ENCODE measurements around the gene KIF26A. TPM values are rescaled to one million over a fixed set of nuclear protein-coding genes. Genes with fewer than 3 reads are reported as not detected.

The KIF26A gene
- total RNA-seq, 1 donor from 2014 or later: 13.0 TPM

DNA sequence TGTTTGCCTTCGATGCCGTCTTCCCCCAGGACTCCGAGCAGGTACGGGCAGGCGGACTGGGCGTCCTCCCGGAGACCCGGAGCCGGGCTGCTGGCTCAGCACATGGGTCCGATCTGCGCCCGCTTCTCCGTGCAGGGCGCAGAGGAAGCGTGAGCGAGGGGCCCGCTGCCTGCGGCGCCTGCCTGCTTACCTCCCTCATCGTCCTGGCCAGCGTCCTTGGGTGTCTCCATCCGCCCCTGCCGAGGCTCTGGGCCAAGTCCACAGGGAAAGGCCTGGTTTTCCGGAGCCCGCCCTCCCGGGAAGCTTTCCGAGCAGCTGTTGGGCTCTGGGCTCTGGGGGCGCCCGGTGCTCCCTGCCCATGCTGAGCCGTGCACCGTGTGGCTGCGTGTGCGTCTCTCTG, 33.5 kb downstream of the KIF26A start:
- no peak for FAIRE-seq

DNA sequence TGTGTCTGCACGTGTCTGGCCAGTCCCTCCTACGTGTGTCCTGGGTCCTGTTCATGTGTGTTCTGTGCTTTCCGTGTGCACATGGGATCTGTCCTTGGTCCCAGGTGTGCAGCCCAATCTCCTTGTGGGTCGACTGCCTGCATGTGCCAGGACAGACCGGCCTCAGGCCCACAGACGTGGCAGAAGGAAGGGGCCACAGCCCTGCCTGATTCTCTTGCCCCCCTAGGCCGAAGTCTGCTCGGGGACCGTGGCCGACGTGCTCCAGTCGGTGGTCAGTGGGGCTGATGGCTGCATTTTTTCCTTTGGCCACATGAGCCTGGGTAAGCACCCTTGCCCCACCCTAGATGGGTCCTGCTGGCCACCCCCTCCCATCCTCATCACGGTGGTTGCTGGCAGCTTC, 34.0 kb downstream of the KIF26A start:
- FAIRE-seq (no peak), DNase-seq (ENCODE audit: low spot score in 2 of 2) (no peak)

More for the DNA sequence above, 33.5 kb downstream of the KIF26A start:
- no peak for DNase-seq (ENCODE audit: low spot score in 2 of 2)

- DNase-seq (ENCODE audit: low spot score in 2 of 2) (no peak), FAIRE-seq (no peak)
Observed at GRCh38 chr14:104172880-104173279, 34.5 kb downstream of the KIF26A start.

GRCh38 chr14:104174051-104174450, 35.7 kb downstream of the KIF26A start:
- no peak for DNase-seq (ENCODE audit: low spot score in 2 of 2)
- no peak for FAIRE-seq

DNA sequence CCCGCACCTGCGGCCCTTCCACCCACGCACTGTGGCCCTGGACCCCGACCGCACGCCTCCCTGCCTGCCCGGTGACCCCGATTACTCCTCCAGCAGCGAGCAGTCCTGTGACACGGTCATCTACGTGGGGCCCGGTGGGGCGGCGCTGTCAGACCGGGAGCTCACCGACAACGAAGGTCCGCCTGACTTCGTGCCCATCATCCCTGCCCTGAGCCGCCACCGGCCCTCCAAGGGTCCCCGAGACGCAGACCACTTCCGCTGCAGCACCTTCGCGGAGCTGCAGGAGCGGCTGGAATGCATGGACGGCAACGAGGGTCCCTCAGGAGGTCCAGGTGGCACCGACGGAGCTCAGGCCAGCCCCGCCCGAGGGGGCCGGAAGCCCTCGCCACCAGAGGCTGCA, 36.7 kb downstream of the KIF26A start:
- DNase-seq (ENCODE audit: low spot score in 2 of 2) (no peak), FAIRE-seq (no peak)

- DNase-seq (ENCODE audit: low spot score in 2 of 2) (no peak), FAIRE-seq (no peak)
Observed at GRCh38 chr14:104175811-104176210, 37.4 kb downstream of the KIF26A start.

- DNase-seq (ENCODE audit: low spot score in 2 of 2) (no peak), FAIRE-seq (no peak)
Observed at GRCh38 chr14:104176611-104177010, 38.2 kb downstream of the KIF26A start.

GRCh38 chr14:104177411-104177810, 39.0 kb downstream of the KIF26A start:
- DNase-seq (ENCODE audit: low spot score in 2 of 2) (no peak), FAIRE-seq (no peak)

DNA sequence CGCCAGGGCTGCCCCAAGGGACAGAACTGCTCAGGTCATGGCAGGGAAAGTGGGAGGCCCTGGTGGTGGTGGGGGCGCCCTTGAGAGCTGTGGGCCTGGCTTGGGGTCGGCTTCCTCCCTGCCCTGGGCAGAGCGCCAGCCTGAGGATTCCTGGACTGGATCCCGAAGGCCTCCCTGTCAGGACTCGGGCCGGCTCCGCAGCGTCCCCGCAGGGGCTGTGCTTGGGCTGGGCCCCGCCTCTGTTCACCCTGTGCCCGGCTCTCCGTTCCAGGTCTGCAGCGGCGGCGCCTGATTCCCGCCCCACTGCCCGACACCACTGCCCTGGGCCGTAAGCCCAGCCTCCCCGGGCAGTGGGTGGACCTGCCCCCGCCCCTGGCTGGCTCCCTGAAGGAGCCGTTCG, 39.9 kb downstream of the KIF26A start:
- DNase-seq (ENCODE audit: low spot score in 2 of 2) (no peak), FAIRE-seq (no peak)

GRCh38 chr14:104179126-104179525, 40.7 kb downstream of the KIF26A start:
- DNase-seq (ENCODE audit: low spot score in 2 of 2) (no peak), FAIRE-seq (no peak)

GRCh38 chr14:104179564-104180129, 41.3 kb downstream of the KIF26A start:
- FAIRE-seq (no peak), DNase-seq (ENCODE audit: low spot score in 2 of 2) (no peak)

DNA sequence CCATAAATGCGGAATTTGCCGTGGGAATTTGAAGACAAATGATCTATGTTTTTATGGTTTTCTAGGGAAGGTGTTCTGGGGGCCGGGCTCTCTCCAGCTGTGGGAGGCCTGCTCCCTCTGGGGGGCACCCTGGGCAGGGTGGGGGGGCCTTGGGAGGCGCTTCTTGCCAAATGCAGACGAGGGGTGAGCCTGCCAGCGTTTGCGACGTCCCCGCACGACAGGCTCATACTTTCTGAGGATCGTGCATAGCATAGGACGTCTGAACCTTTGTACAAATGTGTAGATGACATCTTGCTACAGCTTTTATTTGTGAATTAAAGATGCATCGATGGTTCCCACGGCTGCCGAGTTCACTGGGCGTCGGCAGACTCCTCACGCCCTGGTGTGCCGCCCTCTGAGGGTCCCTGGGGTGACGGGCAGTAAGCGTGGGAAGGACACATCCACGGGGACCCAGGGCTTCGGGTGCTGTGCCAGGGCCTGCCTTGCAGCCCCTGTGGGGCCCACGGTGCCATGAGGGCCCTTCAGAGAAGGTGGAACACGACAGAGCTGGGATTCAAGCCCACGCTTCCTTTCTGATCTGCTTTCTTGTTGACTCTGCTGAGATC, 42.3 kb downstream of the KIF26A start:
- FAIRE-seq (no peak), DNase-seq (ENCODE audit: low spot score in 2 of 2) (no peak)

DNA sequence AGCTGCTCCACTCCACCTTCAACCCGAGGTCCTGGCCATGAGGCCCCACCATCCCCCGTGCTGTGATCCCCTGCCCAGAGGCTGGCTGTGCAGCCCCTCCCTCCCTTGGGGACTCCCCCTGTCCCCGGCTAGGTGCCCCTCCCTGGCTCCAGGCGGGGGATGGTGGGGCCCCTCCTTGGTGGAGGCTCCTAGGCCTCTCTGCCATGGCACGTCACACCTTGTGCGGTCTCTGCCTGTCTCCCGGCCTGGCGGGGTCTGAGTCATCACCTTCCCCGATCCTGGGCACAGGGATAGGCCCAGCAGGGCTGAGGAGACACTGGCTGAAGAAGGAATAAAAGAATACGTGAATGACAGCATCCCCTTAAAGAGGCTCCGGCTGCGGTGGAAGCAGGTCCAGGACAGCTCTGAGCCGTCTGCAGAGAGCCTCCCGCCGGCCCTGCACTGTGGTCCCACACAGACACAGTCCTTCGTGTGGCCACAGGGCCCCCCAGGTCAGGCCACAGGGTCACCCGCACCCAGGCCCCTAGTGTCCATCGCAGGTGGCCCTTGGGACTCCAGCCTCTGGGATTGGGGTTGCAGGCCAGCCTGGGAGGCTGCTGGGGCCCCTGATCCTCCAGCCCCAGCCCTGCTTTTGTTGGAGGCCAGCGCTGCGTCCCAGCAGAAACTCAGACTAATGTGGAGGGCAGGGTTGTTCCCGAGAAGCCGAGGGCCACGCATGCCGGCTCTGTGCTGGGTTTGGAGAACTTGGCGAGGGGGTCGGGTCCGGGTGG, 43.6 kb downstream of the KIF26A start:
- FAIRE-seq (no peak), DNase-seq (ENCODE audit: low spot score in 2 of 2) (no peak)

DNA sequence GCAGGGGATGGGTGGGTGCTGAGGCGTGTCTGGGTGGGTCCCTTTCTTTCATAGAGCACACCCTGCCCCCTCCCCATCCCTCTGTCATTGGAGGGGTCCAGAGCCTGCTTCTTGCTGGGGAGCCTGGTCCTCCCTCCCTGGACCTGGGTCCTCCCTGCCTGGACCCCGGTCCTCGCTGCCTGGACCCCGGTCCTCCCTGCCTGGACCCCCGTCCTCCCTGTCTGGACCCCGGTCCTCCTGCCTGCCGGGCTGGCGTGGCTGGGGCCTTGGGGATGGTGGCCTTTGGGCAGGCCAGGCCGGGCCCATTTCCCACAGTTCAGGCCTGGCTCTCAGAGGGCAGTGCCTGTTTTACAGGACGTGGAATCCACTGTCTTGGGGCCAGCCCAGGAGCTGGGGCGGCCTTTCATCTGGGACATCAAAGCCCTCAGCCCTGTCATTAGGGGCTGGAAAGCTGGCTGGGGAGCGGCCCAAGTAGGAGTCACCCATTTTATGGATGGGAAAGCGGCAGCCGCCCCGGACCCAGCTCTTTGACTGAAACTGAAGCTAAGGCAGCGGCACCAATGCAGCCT, 44.6 kb downstream of the KIF26A start:
- DNase-seq (ENCODE audit: low spot score in 2 of 2) (no peak), FAIRE-seq (no peak)

DNA sequence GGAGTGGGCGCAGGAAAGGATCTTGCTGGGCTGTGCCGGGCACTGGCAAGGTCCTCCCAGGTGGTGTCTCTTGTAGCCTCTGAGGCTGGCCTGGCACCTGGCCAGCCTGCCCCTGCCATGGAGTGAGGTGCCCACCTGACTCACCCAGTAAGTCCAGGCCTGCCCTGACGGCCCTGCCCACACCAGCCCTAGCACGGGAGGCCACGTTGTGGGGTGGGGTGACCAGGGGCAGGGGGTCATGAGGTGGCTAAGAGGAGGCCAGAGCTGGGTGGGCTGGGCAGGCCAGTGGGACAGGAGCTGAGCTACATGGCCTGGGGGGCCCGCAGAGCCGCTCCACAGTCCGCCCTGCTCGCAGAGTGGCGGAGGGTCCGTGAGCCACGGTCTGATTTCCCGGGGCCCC, 45.4 kb downstream of the KIF26A start:
- no peak for DNase-seq (ENCODE audit: low spot score in 2 of 2)
- no peak for FAIRE-seq

GRCh38 chr14:104184506-104184905, 46.1 kb downstream of the KIF26A start:
- no peak for DNase-seq (ENCODE audit: low spot score in 2 of 2)
- FAIRE-seq: no peak

GRCh38 chr14:104184911-104185499, 46.6 kb downstream of the KIF26A start:
- no peak for FAIRE-seq
- DNase-seq (ENCODE audit: low spot score in 2 of 2): no peak

DNA sequence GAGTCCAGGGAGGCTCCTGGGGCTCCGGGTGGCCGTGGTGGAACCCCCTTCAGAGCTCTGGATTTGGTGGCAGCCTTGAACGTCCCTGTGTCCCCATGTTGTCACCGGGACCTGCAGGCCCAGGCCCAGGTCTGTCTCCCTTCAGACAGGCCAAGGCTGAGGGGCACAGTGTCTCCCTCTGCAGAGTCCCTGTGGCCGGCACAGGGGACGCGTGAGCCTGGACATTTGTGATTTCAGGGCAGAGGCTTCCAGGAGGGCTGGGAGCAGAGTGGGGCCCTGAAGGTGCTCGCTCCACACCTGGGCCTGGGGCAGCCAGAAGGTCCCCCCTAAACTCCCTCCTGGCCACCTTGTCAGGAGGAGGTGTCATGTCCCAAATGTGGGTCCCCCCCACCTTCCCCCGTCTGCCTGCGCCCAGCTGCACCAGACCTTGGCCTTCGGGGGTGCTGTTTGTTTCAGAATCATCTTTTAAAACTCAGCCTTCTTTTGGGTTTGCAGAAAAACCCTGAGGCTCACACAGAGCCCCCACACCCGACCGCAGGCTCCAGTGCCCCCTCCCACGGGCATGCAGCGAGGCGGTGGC, 47.6 kb downstream of the KIF26A start:
- FAIRE-seq: no peak
- no peak for DNase-seq (ENCODE audit: low spot score in 2 of 2)

- FAIRE-seq (no peak), DNase-seq (ENCODE audit: low spot score in 2 of 2) (no peak)
Observed at GRCh38 chr14:104186575-104186974, 48.2 kb downstream of the KIF26A start.

GRCh38 chr14:104187121-104187889, 48.9 kb downstream of the KIF26A start:
- FAIRE-seq: no peak
- no peak for DNase-seq (ENCODE audit: low spot score in 2 of 2)
